Measurements from ENCODE around the gene TCF15. TPM values are rescaled to one million over a fixed set of nuclear protein-coding genes. Genes with fewer than 3 reads are reported as not detected.

Gene TCF15
- total RNA-seq, 4 donors from 2014 or later = 0.51 to 1.0 (median 0.97) TPM; not detected in 1

DNA sequence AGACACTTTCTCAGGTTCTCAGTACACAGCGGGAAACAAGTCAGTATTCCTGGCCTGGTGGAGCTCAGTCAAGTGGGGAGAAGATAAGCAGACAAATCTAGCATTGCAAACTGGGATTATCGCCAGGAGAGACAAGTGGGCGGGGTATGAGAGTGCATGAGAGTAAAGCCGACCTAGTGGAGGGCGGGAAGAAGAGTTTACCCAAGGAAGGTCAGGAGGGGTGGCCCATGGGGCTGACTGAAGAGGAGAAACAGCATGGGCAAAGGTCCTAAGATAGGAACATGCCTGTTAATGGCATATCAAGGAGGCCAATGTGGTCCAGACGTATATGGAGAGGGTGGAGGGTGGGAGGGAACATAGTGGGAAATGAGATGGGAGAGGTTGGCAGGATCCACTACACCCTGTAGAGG lies 54.1 kb downstream of the TCF15 start:
- intact Hi-C loops (cut with DNase I; ENCODE audit: low total_unique reads) = loop anchor here (5.0 kb wide), 1 partner anchor 91 kb away; no protein-coding TSS in a partner anchor
- H3K4me1 ChIP-seq = no peaks in the 10 kb centered on the region
- no peaks in the 10 kb centered on the region for H3K27me3 ChIP-seq
- no peak overlapping the region for H3K4me3 ChIP-seq
- no peaks in the 10 kb centered on the region for H3K36me3 ChIP-seq
- no peak for DNase-seq
- H3K9me3 ChIP-seq = no peaks in the 10 kb centered on the region
- TF ChIP-seq, protein P1, sequence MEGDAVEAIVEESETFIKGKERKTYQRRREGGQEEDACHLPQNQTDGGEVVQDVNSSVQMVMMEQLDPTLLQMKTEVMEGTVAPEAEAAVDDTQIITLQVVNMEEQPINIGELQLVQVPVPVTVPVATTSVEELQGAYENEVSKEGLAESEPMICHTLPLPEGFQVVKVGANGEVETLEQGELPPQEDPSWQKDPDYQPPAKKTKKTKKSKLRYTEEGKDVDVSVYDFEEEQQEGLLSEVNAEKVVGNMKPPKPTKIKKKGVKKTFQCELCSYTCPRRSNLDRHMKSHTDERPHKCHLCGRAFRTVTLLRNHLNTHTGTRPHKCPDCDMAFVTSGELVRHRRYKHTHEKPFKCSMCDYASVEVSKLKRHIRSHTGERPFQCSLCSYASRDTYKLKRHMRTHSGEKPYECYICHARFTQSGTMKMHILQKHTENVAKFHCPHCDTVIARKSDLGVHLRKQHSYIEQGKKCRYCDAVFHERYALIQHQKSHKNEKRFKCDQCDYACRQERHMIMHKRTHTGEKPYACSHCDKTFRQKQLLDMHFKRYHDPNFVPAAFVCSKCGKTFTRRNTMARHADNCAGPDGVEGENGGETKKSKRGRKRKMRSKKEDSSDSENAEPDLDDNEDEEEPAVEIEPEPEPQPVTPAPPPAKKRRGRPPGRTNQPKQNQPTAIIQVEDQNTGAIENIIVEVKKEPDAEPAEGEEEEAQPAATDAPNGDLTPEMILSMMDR (IDR thresholded peaks at IDR 0.05) = no peak
- no peak for TF ChIP-seq POLR2A (IDR thresholded peaks at IDR 0.05)
- no peak overlapping the region for H3K27ac ChIP-seq

Other genes starting within 250 kb of the TCF15 start
- 1 to 10 TPM; 1.8 to 8.4 (median 3.9) TPM for gene TRIB3, start 229.5 kb downstream of the TCF15 start, total RNA-seq
- 10 to 100 TPM; 57.9 to 86.3 (median 64.6) TPM for gene RBCK1, start 202.0 kb downstream of the TCF15 start, total RNA-seq
- gene TBC1D20, start 147.8 kb downstream of the TCF15 start, total RNA-seq = 10 to 100 TPM; 11.0 to 44.0 (median 35.8) TPM
- 100 to 1,000 TPM in 2 of 4 donors, 10 to 100 TPM in 2; 48.2 to 207 (median 85.8) TPM for gene CSNK2A1, start 66.5 kb downstream of the TCF15 start, total RNA-seq
- gene SRXN1, start 42.9 kb upstream of the TCF15 start, total RNA-seq = 10 to 100 TPM in 3 of 4 donors, 1 to 10 TPM in 1; 6.1 to 33.2 (median 16.6) TPM
- gene SCRT2, start 65.5 kb upstream of the TCF15 start, total RNA-seq = not detected
- 1 to 10 TPM in 3 of 4 donors, under 1 TPM in 1; 0.83 to 8.7 (median 1.5) TPM for gene SLC52A3, start 158.2 kb upstream of the TCF15 start, total RNA-seq
- 1 to 10 TPM in 3 of 4 donors, under 1 TPM in 1; 0.59 to 6.2 (median 4.0) TPM for gene FAM110A, start 223.4 kb upstream of the TCF15 start, total RNA-seq